HG03571 (cell line): ENCODE measurements around the gene HOXB8.

Experiments
- ATAC-seq: cut with Tn5 transposase; IDR thresholded peaks from one replicate; pipeline ENCODE4 v1.9.1; 2021; ENCODE audit not compliant: unreplicated experiment

Gene HOXB8

DNA sequence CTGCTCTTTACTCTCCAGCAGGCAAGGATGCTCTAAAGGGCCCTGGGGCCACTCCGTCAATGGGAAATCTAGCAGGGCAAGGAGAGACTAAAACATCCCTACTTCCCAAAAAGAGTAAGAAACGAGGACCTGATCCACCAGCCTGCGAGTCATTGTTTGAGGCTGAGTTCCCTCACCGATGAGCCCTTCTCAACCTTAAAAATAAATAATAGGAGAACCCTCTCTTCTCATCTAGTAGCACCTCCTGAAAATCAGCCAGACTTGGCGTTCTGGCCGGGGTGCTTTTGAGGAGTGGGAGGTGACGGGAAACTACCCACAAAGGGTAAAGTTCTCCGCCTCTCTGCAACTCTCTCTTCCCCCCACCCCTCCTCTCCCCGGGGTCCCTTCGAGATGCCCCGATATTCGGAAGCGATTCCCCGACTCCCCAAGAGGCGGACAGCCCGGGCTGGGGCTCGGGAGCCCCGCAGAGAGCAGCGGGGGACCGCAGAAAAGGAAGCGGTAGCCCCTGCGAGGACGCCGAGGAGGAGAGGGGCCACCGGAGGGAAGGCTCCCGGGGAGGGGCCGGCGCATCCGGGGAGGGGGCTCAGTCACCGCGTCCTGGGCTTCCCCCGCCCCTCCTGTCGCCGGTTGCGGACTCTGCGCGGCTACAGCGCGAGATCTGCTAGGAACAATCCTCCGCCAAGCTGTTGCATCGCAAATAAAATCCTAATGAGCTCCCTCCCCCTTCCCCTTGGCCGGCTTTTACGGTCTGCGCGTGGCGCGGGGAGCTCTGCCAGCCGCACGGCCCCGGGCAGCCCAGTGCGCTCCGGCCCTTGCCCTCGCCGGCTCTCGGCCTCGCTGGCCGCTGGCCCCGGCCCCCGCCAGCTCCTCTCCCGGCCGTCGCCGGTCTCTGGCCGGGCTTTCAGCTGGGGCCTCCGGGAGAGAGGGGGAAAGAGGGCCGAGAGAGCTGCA is 9.7 kb upstream of the HOXB8 start:
- ATAC-seq: no peak

DNA sequence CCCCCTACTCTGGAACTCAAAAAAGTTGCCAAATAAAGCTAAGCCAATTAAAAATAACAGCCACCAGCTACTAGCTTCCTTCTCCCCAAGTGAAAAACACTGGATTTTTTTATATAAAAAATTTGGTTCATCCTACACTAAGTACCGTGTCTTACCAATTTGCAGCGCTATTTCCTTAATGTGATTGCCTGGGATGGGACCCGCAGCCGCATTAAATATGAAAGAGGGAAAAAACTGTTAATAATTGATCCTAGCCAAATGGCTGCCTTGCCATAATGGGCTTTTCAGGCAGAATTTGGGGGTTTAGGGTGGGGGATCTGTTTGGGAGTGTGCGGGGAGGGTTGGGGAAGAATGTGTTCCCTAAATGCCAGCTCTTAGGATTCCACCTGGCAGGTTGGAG is 9.0 kb upstream of the HOXB8 start:
- ATAC-seq: no peak

DNA sequence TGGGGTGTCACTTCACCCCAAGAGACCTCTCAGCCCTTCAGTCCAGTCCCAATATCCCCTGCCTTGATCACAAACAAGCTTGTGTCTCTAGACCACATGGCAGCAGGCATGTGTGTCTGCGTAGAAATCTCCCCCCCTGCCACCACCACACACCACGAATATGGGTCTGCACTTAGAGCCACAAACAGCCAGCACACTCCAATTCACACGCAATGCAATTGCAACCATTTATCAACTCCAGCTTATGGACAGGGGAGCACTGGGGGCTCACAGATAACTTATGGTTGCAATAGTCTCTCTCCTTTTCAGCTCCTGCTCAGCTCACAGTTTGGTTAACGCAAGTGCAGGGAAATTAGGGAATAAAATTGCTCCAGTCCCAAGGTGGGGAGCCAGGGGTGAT is 8.5 kb upstream of the HOXB8 start:
- no peak for ATAC-seq

DNA sequence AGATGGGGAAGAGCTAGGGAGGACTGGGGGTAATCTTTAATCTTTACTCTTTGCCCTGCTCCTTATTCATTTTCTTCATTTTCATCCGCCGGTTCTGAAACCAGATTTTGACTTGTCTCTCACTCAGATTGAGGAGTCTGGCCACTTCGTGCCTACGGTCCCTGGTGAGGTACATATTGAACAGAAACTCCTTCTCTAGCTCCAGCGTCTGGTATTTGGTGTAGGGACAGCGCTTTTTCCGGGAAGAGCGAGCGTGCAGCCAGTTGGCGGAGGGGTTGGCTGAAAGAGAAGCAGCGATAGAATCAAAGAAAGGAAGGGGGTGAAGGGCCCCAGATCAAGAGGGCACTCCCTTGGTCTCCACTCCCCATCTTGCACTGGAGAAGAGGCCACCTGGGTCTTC is 7.8 kb upstream of the HOXB8 start:
- ATAC-seq: no peak

DNA sequence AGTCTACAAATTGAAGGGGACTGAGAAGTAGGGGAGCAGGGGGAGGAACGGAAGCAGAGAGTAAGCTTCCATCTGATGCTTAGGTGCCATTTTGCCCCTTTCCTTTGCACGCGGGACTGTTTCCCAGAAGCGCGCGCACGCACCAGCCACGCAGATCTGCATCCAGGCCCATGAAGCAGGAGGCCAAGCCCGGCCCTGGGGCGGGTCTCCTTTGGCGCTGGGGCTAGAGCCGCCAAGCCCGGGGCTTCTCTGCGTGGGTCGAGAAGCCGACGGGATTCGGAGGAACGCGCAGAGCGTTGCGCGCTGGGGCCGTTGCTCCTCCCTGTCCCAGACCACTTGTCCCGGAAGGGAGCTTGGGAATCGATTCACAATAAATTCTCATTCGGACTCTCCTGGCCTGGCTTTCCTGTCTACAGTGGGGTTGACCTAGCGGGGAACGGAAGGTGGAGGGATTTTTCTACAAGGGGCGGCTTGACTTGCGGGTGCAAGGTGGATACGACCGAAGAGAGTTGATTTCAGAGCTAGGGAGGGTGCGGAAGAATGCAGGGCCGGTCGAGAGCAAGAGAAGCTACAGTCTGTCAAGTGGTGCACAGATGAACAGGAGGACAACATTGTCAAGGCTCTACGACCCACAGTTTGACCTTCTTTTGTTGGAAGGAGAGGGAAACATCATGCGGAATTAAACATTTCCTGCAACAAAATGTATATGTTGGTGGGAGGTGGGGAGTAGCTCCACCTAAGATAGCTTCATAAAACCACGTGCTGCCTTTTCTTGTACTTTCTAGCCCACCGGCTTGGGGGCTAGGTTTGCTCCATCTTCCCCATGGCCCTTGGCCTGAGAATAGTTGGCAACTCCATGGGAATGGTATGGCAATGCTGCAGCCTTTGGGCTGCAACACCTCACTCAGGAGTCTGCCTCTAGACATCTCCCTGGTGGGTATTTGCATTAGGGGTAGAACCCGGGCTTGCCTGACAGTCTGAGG is 6.6 kb upstream of the HOXB8 start:
- no peak for ATAC-seq

DNA sequence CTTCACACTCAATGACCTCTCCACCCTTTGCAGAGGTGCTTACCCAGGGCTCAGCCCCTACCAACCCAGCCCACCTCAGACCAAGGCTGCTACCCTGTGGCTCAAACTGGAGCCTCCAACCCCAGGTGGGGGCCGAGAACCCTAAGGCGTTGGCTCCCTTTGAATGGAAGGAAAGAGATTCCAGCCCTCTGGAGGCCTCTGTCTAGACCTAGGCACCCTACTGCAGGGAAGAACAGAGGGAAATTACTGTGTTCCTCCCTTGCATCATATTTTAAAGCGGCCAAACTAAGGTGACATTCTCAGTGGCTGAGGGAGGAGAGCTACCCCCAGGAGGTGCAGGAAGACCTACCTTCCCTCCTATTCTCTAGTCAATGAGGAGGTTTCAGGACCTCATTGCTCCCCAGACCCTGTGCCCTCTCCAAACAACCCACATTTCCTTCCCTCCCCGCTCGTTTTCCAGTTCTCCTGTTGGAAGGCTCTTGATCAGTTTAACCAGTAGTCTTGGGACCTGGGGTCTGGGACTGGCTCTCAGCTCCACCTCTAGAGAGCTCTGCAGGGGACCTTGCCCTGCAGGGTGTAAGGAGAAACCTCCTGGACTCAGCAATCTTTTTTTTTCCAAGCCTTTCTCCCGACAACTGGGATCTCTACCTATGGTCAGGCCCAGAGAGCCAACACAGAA is 5.5 kb upstream of the HOXB8 start:
- no peak for ATAC-seq

DNA sequence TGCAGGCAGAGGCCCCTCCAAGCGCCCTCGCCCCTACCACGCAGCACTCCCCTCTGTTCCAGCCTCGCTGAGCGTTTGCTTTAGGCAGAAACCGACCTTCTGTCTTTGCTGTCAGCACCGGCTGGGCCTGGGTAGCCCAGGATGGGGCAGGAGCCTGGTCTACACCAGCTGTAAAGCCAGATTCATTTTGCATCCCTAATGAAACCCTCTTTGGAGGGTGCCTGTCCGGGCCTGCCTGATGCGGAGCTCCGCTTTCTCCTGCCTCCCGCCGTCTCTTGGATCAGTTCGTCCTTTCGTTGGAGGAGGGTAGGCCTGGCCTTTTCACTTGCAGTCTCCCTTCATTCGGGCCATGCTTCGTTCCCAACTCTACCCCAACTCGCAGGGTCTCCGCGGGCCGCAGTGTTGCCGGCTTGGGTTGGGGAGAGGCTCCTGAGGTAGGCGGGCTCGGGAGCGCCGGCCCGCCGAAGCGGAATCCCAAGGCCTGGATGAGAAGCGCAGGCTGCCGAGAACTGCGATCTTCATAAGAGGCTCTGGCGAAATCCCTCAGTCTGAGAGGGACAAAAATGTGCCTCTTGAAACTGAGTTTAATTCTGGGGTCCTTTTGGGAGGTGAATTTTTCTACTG is 4.8 kb upstream of the HOXB8 start:
- no peak for ATAC-seq

DNA sequence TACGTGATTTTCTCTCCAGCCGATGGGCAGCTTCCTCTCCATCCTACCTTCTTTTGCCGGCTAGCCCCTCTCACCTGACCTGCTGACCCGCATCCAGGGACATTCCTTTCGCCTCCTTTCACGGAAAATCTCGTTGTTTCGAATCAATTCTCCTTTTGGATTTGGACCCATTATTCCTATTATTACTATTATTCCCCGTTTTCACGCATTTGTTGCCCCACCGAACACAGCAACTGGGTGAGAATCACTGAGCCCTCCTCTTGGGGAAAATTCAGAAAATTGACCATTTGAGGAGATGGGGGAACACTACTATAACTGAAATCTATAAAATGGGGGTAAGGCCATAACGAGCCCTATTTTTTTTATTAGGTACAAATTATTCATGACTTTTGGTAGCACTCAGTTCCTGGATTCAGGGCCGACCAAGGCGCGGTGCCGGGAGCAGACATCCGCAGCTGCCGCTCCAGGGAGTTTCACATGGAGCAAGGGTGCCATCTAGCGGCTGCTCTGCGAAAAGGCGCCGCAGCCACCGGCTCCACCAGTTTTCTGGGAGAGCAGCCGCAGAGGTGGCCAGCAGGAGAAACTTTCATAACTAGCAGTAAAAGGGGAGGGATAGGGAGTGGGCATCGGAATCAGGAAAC is 3.3 kb upstream of the HOXB8 start:
- no peak for ATAC-seq

DNA sequence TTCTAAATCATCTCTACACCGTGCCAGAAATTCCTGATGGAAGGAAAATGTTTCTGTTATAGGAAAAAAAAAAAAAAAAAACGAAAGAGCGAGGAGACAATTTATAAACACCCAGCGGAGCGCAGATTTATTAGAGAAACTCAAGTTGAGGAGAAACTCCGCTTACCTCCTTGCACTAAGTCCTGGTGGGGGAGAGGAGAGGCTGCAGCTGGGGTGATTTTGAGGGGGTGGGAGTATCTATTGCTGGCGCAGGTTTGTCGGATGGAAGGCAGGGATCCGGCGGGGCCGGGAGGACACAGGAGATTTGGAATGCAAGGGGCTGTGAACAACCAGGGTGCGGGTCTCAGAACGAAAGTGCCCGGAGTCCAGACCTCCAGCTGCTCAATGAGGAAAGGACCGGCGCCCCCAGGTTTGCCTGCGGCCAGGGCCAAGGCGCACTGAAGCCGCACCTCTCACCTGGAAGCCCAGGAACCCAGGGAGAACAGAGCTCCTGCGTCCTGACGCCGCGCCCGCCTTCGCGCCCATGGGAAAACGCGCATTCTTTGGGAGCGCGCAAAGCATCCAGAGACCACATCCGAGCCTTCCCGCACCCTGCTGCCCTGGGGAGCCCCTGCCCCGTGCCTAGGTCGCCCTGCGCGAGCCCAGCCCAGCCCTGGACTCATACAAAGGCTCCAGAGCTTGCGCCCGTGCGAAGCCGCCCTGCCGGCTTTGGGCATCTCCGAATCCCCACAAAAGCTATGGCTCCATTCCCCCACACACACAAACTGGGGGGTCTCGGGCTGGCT is 2.6 kb upstream of the HOXB8 start:
- ATAC-seq: no peak

DNA sequence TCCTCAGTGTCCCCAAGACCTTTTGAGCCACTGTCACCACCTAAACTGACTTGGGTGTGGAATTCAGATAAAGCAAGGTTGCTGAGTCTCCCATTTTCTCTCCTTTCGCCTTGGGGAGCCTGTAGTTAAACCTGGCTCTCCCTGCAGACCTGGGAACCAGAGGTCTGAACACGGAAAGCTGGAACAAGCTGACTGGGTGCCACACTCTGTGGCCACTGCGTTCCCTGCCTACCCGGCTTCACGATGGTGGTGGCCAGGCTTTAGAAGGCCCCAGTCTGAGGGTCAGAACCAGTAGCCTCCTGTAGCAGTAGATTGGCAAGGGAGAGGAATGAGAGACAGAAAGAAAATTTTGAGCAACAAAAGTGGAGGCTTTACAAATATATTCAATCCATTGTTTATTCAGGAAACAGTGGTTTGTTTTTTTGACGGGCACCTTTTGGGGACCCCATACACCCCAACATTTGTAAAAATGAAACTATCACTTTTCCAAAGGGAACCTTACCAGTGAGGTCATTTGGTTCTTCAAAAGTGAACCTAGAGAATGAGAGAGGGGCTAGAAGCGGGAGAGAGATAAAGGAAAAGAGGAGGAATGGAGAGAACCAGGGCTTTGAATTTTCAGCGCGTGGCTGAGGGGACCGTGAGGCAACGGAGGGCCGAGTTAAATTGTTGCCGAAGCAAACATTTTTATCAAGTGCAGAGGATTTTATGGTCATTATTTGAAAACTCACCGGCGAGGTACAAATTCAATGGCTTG is 1.8 kb upstream of the HOXB8 start:
- no peak for ATAC-seq

DNA sequence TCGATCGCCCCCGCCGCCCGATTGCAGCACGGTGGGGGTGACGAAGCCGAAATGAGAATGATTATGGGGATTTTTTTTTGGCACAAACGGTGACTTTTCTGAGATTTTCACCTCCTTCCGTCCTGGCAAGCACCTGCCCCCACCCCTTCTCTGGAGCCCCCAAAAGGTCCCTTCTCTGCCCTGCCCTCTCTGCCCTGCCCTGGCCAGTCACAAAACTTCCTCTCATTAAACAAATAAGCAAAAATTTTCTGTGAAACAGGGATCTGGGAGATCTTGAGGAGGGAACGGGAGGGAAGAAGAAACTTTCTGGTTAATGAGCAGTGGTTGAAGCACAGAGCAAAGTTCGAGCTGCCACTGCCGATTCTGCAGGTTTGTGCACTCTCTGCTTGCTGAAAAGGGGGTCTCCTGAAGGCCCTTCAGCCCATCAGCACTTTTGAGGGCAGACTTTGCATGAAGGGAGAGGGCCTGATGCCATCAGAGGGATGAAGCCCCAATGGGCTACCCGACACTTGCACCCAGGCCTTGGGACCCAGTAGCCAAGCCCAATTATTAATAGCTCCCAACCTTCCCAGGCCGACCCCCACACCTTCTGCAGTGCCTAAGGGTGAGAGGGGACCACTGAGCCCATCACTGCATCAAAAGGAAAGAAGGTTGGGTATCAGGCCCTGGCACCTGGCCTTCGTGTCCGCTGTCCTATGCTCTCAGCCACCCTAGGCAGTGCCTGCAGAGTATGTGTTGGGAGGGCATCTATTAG is 1.0 kb upstream of the HOXB8 start:
- ATAC-seq: no peak

DNA sequence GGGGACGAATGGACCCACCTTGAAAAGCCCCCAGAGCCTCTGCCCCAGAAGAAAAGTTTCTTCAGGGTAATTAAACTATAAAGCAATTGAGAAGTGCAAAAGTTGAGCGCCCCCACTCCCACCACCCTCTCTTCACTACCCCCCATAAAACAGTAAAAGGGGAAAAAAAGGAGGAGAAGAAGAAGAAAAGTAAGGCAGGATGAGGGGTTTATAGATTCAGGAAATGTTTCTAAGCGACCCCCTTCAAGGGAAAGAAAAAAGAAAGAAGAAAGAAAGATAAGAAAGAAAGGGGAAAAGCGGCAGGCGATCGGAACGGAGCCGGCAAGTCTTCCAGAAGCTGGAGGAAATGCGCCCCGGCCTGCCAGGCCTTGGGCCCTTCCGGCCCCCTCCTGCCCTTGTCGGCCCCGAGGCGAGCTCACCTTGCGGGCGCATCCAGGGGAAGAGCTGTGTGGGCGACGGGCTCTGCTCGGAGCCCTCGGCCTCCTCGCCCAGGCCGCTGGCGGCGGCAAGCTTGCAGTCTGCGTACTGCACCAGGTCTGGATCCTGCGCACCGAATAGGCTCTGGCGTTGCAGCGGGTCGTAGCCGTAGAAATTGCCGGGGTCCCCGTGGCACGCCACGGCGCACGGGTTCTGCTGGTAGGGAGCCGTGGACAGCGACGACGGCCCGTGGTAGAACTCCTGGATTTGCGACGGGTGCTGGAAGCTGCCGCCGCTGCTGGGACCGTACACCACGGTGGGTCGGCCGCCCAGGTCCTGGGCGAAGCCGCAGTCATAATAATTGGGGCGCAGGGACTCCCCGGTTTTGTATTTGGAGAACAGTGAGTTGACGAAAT is 1.0 kb downstream of the HOXB8 start:
- no peak for ATAC-seq

DNA sequence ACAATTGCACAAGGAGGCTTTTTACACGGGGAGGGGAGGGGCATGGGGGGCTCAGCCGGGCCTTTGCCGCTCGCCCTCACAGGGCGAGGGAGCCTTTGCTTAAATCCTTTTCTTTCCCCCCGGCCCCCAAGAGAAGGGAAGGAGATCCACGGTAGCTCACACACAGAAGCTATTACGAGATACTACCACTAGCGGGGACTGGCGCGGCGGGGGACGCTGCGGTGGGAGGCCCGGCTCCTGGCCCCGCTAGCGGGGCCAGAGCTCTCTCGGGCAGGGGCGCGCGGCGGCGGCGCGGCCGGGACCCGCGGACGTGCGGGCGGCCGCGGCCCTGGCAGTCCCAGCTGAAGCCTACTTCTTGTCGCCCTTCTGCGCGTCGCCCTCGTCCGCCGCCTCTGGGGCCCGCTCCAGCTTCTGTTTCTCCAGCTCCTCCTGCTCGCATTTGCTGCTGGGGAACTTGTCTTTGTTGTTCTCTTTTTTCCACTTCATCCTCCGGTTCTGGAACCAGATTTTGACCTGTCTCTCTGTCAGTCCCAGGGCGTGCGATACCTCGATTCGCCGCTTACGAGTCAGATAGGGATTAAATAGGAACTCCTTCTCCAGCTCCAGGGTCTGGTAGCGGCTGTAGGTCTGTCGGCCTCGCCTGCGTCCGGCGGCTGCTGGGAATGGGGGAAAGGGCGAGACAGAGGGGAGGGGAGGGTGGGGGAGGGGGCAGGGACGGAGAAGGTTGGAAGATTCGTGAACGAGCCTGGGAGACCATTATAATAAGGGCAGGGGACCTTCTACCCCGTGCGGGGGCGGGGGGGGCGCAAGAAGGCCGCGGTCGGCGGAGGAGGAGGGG is 2.0 kb downstream of the HOXB8 start:
- ATAC-seq: no peak

DNA sequence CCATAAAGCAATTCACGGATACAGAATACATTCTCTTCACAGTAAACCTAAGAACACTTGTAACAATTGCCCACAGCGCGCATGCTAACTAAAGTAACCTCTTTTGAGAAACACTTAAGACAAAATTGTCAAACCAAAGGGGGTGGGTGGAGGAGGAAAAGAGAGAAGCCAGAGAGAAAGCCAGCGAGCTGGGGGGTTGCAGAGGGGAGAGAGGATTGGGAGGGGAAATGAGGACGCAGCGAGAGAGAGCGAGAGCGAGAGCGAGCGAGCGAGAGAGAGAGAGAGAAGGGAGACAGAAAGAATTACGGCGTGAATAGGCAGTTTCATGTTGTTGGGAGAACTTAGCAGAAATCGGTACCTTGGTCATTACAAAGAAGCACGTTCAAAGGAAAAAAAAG is 2.6 kb downstream of the HOXB8 start:
- no peak for ATAC-seq

DNA sequence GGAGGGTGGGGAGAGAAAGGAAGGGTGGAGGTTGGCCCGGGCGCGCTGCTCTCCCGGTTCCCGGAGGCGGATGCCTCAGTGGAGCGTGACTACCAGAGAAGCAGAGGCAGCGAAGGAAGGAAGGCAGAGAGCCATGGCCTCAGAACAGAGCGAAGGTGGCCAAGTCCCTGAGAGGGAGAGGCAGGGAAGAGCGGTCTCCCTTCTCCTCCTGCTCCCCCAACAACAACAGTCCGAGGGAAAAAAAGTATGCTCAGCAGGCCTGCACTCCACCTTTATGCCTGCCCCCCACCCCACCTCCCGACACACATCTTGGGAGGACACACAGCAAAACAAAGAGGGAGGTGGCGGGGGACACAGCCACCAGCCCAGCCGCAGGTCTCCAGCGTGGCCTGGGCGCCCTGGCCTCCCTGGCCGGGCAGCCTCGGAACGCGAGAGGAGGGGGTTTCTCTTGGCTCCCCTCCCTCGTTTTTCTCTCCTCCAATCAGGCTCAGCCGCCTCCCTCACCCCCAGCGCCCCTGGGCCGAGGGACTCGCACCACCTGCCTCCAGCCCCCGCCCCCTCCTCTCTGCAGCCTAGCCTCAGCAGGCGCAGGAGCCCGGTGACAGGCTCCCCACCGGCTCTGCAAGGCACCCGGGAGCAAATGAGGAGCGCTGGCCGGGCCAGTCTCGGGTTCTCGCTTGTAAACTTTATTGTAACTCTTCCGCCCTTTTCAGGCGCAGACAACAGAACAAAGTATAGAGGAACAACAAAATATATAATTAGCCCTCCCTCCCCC is 3.2 kb downstream of the HOXB8 start:
- ATAC-seq: no peak

DNA sequence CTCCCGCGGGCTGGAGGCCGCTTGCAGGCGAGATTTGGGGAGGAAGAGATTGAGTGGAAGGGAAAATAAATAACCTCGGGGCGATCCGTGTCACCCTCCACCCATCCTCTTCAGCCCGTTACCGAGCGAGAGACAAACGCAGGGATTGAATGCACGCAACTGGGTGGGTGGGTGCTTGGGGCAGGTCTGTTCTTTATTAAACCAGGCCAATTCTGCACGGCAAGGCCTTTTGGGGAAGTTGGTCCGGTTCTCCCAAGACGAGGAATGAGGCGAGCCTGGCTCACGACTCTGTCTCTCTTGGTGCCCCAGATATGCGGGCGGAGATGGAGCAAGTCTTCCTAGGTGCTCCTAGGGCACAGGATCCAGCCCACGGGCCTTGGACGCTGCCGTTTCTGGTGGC is 3.9 kb downstream of the HOXB8 start:
- ATAC-seq: no peak
